Measurements from ENCODE around the gene ENKUR.

ENKUR gene

GRCh38 chr10:24947304-24948097 lies 68.5 kb downstream of the ENKUR start:
- no peak for DNase-seq (ENCODE audit: low read depth in 2 of 2)

- no peak for DNase-seq (ENCODE audit: low read depth in 2 of 2)
Observed at GRCh38 chr10:24944512-24945255, 71.3 kb downstream of the ENKUR start.

- DNase-seq (ENCODE audit: low read depth in 2 of 2): no peak
Observed at GRCh38 chr10:24938525-24938924, 77.4 kb downstream of the ENKUR start.

GRCh38 chr10:24938076-24938475 lies 77.9 kb downstream of the ENKUR start:
- no peak for DNase-seq (ENCODE audit: low read depth in 2 of 2)

- DNase-seq (ENCODE audit: low read depth in 2 of 2): no peak
Observed at GRCh38 chr10:24935504-24936292, 80.3 kb downstream of the ENKUR start.
